GM12878 (cell line): ENCODE measurements around the gene FGF12. TPM values are rescaled to one million over a fixed set of nuclear protein-coding genes. Genes with fewer than 3 reads are reported as not detected.
"Not testable (repeated sequence)": the region's sequence is repeated elsewhere in the genome, so short reads cannot be mapped to it uniquely, and the experiment has no call there.

Experiments used
- ATAC-seq: fragments of 200-7000 bp; cut with Tn5 transposase; 3 replicates; pipeline ENCODE4 v1.9.1; 2020; ENCODE audit warnings: mild to moderate bottlenecking, moderate library complexity
- BruUV-seq: library from RNA; stranded (reverse); fragments of 400-500 nt; replicated peaks from 2 replicates; lab custom pipeline; 2021; lab: Mats Ljungman, UMichigan
- CTCF ChIA-PET: fragments of 300-600 bp; sonication (Branson Sonifier 250); formaldehyde crosslinking; extraction: SDS; loops from one replicate; lab custom pipeline; 2021; ENCODE audit warnings: inconsistent platforms; lab: Yijun Ruan, JAX
- POLR2A ChIA-PET: fragments of 350-600 bp; formaldehyde crosslinking; extraction: SDS; loops from one replicate; lab custom pipeline; 2021; ENCODE audit warnings: inconsistent platforms; lab: Charles Lee
- RAD21 ChIA-PET: fragments of 300-600 bp; sonication (Branson Sonifier 250); formaldehyde crosslinking; loops from one replicate; lab custom pipeline; 2023; ENCODE audit warnings: antibody characterized with exemption; ENCODE audit not compliant: unreplicated experiment; lab: Charles Lee
- SMC1A ChIA-PET: fragments of 300-600 bp; sonication (Branson Sonifier 250); formaldehyde crosslinking; loops from one replicate; lab custom pipeline; 2023; ENCODE audit not compliant: unreplicated experiment, uncharacterized antibody; lab: Charles Lee
- DNase-seq: peaks from one replicate; pipeline ENCODE4 v3.0.0-alpha.2; 2011; ENCODE audit warnings: low read depth, low spot score
- FAIRE-seq: peaks from 3 replicates; lab custom pipeline; 2011; peaks lifted over from hg19 to GRCh38; lab: Jason Lieb, UNC
- H2AFZ ChIP-seq: 2 replicates; pipeline ENCODE4 v1.6.0; 2011; ENCODE audit warnings: low read depth, low read length, control low read depth; ENCODE audit not compliant: control insufficient read depth
- H3K27ac ChIP-seq: 2 replicates; pipeline ENCODE4 v1.5.1; 2011; ENCODE audit warnings: control low read depth; ENCODE audit not compliant: control insufficient read depth, insufficient read depth
- H3K27me3 ChIP-seq, 2 experiments: replicated peaks in 1 of 2; 2 replicates each; pipeline versions ENCODE4 v1.6.0 to v1.6.1; 2011; ENCODE audit warnings: low read length in 1 of 2; ENCODE audit not compliant: control insufficient read depth in 2 of 2, insufficient read depth in 2 of 2
- H3K36me3 ChIP-seq, 2 experiments: 2 replicates each; pipeline ENCODE4 v1.5.1; 2011; ENCODE audit warnings: low read length in 1 of 2; ENCODE audit not compliant: control insufficient read depth in 2 of 2, insufficient read depth in 2 of 2
- H3K4me1 ChIP-seq: 2 replicates; pipeline ENCODE4 v1.6.1; 2011; ENCODE audit warnings: mild to moderate bottlenecking, low read length, moderate library complexity, mixed read lengths; ENCODE audit not compliant: control insufficient read depth, insufficient read depth
- H3K4me2 ChIP-seq: 2 replicates; pipeline ENCODE4 v1.6.0; 2011; ENCODE audit warnings: control low read depth; ENCODE audit not compliant: control insufficient read depth, insufficient read depth
- H3K4me3 ChIP-seq: fragments of 200-600 bp; sonication (generic); 2 replicates; pipeline ENCODE4 v1.5.1; 2016
- H3K79me2 ChIP-seq: 2 replicates; pipeline ENCODE4 v1.6.0; 2011; ENCODE audit warnings: low read length; ENCODE audit not compliant: control insufficient read depth, insufficient read depth
- H3K9ac ChIP-seq: 2 replicates; pipeline ENCODE4 v1.8.0; 2011; ENCODE audit warnings: low read length, control low read depth, mixed read lengths; ENCODE audit not compliant: control insufficient read depth, insufficient read depth
- H3K9me3 ChIP-seq: replicated peaks from 3 replicates; pipeline ENCODE4 v1.5.1; 2011; ENCODE audit warnings: mild to moderate bottlenecking, low read length; ENCODE audit not compliant: control insufficient read depth, insufficient read depth
- H4K20me1 ChIP-seq: 2 replicates; pipeline ENCODE4 v1.6.0; 2011; ENCODE audit not compliant: control insufficient read depth, insufficient read depth
- EGR1 ChIP-seq, 2 experiments: IDR thresholded peaks; 1 replicate in 1 of 2; 2 replicates in 1 of 2; pipeline ENCODE4 v1.6.1; 2011 to 2012; ENCODE audit warnings: low read depth in 2 of 2, low read length in 2 of 2, borderline replicate concordance in 1 of 2, mild to moderate bottlenecking in 1 of 2, moderate library complexity in 1 of 2
- HSF1 ChIP-seq: fragments of 150-350 bp; IDR thresholded peaks from 2 replicates; pipeline ENCODE4 v1.6.1; 2014; ENCODE audit warnings: mild to moderate bottlenecking, low read depth, low read length
- IKZF1 ChIP-seq: fragments of 450-650 bp; conservative IDR thresholded peaks from 2 replicates; pipeline ENCODE4 v1.6.1; 2017; ENCODE audit warnings: antibody characterized with exemption, mild to moderate bottlenecking
- MTA3 ChIP-seq: IDR thresholded peaks from 2 replicates; pipeline ENCODE4 v1.6.1; 2012; ENCODE audit warnings: low read length, inconsistent platforms, borderline replicate concordance
- NFYB ChIP-seq: IDR thresholded peaks from 2 replicates; pipeline ENCODE4 v1.6.1; 2011; ENCODE audit warnings: low read depth, mild to moderate bottlenecking, low read length, improper control_type of control experiment, moderate library complexity; ENCODE audit not compliant: insufficient read depth
- SMAD5 ChIP-seq: IDR thresholded peaks from 2 replicates; pipeline ENCODE4 v1.6.1; 2016; ENCODE audit warnings: antibody characterized with exemption, low read depth
- STAT1 ChIP-seq: fragments of 450-650 bp; conservative IDR thresholded peaks from 2 replicates; pipeline ENCODE4 v1.6.1; 2014; ENCODE audit warnings: antibody characterized with exemption, mild to moderate bottlenecking
- SUZ12 ChIP-seq: fragments of 200-600 bp; sonication (generic); IDR thresholded peaks from one replicate; pipeline ENCODE4 v1.6.1; 2018; ENCODE audit warnings: antibody characterized with exemption, mild to moderate bottlenecking; ENCODE audit not compliant: unreplicated experiment
- ZNF384 ChIP-seq: IDR thresholded peaks from 2 replicates; pipeline ENCODE4 v1.6.1; 2012; ENCODE audit warnings: low read depth, mild to moderate bottlenecking, low read length, improper control_type of control experiment, borderline replicate concordance
- WGBS: methylation state at CpG from one replicate; pipeline ENCODE4 v1.1.6; 2016; ENCODE audit warnings: low lambda C conversion rate; ENCODE audit not compliant: insufficient replicate concordance, insufficient coverage; ENCODE audit errors: missing lambda C conversion rate; 5-methylcytosine and 5-hydroxymethylcytosine counted together
- in situ Hi-C: fragments of 300-500 bp; cut with MboI; formaldehyde crosslinking; loops from 9 replicates; pipeline ENCODE4 v1.14.3; 2018; ENCODE audit warnings: mixed read lengths
- intact Hi-C: fragments of 100-400 bp; cut with micrococcal nuclease; formaldehyde crosslinking; loops from one replicate; pipeline ENCODE4 v1.14.2; 2022; ENCODE audit not compliant: unreplicated experiment
- polyA plus RNA-seq, 11 experiments: library from polyadenylated mRNA; depleted of rRNA in 4 of 11; unstranded in 6 of 11; stranded (reverse) in 5 of 11; fragments of >200 nt; fragmentation: Nextera tagmentation in 4 of 11; fragmentation: Illumina TruSeq in 1 of 11; extraction: Ambion mirVana in 4 of 11; extraction: Trizol in 1 of 11; gene quantifications; 1 replicate in 1 of 11; 2 replicates in 10 of 11; pipeline versions ENCODE4 v1.2.1 to v1.2.3, GENCODE V29; 2011 to 2016; ENCODE audit warnings: inconsistent platforms in 2 of 11, missing spikeins in 2 of 11, low read depth in 1 of 11
- total RNA-seq, 4 experiments: library from RNA; depleted of rRNA in 3 of 4; stranded (reverse); fragments of >200 nt in 3 of 4; fragmentation: Illumina TruSeq in 1 of 4; extraction: Trizol in 1 of 4; gene quantifications; 2 replicates each; pipeline versions ENCODE4 v1.2.1 to v1.2.3, GENCODE V29; 2013 to 2021

The FGF12 gene
- total and polyA plus RNA-seq, 10 of the 15 experiments (the other 5 are each of a cell fraction or from before 2014, with no cell fraction given) = 0.03 to 0.43 (median 0.13) TPM; not detected in 7

GRCh38 chr3:192747145-192747544 is 19.8 kb upstream of the FGF12 start (continued):
- TF ChIP-seq STAT1 = no peak

GRCh38 chr3:192745150-192745549 is 17.8 kb upstream of the FGF12 start:
- H4K20me1 ChIP-seq = no peaks in the 10 kb centered on the region
- no peaks in the 10 kb centered on the region for H3K4me1 ChIP-seq
- DNase-seq (no peak), FAIRE-seq (no peak), ATAC-seq (no peak)
- no peaks in the 10 kb centered on the region for H3K36me3 ChIP-seq
- no TSS peak for BruUV-seq
- H3K79me2 ChIP-seq = no peaks in the 10 kb centered on the region
- POLR2A ChIA-PET = no interaction called here
- WGBS = 27% methylated on average over 3 of the region's 7 CpGs
- no peak overlapping the region for H2AFZ ChIP-seq
- H3K27ac ChIP-seq = no peak overlapping the region
- H3K4me3 ChIP-seq = no peak overlapping the region
- no peak overlapping the region for H3K9ac ChIP-seq
- SMC1A ChIA-PET = no interaction called here
- RAD21 ChIA-PET = no interaction called here
- in situ Hi-C loops = no loop called here
- H3K9me3 ChIP-seq = no peaks in the 10 kb centered on the region
- intact Hi-C loops = no loop called here
- CTCF ChIA-PET = no interaction called here
- no peaks in the 10 kb centered on the region for H3K27me3 ChIP-seq
- no peak overlapping the region for H3K4me2 ChIP-seq
- TF ChIP-seq IKZF1 (no peak), EGR1 (IDR thresholded peaks at IDR 0.05; ENCODE audit: borderline replicate concordance in 1 of 2, low read depth in 2 of 2, low read length in 2 of 2) (no peak), NFYB (no peak), HSF1 (no peak), SUZ12 (no peak), SMAD5 (no peak), MTA3 (no peak), ZNF384 (no peak)
- TF ChIP-seq, all 136 proteins: peak for 0

GRCh38 chr3:192744604-192745003 is 17.3 kb upstream of the FGF12 start:
- H2AFZ ChIP-seq, H3K36me3 ChIP-seq, H4K20me1 ChIP-seq, RAD21 ChIA-PET, POLR2A ChIA-PET, H3K4me1 ChIP-seq, SMC1A ChIA-PET, DNase-seq, H3K27ac ChIP-seq, intact Hi-C loops, H3K27me3 ChIP-seq, FAIRE-seq, H3K79me2 ChIP-seq, H3K4me3 ChIP-seq, in situ Hi-C loops, H3K9ac ChIP-seq, H3K9me3 ChIP-seq, ATAC-seq, H3K4me2 ChIP-seq, BruUV-seq, CTCF ChIA-PET: not testable (repeated sequence)
- 48% methylated on average over 16 of the region's 19 CpGs for WGBS
